GM18519 (cell line): Measurements from ENCODE around the gene PNPLA5.
"Not testable (repeated sequence)": the region's sequence is repeated elsewhere in the genome, so short reads cannot be mapped to it uniquely, and the experiment has no call there.

Source experiments
- ATAC-seq: cut with Tn5 transposase; IDR thresholded peaks from one replicate; pipeline ENCODE4 v1.9.1; 2021; ENCODE audit warnings: mild to moderate bottlenecking, moderate library complexity; ENCODE audit not compliant: unreplicated experiment, low FRiP score

PNPLA5 gene, protein sequence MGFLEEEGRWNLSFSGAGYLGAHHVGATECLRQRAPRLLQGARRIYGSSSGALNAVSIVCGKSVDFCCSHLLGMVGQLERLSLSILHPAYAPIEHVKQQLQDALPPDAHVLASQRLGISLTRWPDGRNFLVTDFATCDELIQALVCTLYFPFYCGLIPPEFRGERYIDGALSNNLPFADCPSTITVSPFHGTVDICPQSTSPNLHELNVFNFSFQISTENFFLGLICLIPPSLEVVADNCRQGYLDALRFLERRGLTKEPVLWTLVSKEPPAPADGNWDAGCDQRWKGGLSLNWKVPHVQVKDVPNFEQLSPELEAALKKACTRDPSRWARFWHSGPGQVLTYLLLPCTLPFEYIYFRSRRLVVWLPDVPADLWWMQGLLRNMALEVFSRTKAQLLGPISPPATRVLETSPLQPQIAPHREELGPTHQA

DNA sequence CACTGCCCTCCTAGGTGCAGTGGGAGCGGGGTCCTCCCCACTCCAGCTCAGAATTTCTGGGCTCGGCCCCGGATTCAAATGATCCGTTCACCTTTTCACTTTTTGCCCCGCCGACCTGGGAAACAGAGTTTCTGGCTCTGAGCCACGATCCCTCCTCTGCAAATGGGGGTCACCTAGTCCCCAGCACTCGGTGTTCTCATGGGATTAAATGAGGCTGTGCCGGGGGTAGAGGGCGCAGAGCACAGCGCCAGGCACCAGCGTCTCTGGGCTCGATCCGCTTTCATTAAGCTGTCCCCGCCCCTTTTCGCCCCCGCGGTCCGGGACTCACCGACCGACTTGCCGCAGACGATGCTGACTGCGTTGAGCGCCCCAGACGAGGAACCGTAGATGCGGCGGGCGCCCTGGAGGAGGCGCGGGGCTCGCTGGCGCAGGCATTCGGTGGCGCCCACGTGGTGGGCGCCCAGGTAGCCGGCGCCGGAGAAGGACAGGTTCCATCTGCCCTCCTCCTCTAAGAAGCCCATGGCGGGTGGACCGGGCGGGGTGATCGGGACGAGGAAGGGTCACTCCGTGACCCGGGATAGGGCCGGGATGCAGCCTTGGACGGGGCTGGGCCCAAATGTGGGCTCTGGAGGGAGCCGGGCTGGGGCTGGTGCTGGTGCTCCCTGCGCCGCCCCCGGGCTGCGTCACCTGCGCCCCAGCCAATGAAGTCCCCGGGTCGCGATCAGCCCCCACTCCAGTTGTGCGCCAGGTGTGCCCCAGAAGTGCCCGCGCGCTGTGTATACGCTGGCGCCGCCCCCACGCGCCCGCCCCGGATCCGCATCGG is at the start of gene PNPLA5:
Gene PNPLA5, minus strand, starts transcription at position 654 of the 823 bp plus-strand sequence. Its CDS starts 133 bp downstream, at position 521.
- no peak for ATAC-seq

DNA sequence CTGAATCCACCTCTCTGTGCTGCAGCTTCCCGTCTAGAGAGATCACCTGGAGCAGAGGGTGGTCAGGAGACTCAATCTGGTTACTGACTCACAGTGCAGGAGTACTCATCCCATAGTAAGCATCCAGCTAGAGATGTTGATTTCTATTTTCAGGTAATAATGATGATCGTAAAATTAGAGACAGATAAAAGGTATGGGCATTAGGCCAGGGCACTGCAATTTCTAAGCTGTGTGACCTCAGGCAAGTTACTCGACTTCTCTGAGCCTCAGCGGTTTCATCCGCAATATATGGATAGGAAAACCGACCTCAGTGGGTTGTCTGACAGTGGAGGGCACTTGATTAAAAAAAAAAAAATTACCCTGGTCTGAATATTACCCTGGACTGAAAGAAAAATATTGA is 49.6 kb upstream of the PNPLA5 start:
- no peak for ATAC-seq

DNA sequence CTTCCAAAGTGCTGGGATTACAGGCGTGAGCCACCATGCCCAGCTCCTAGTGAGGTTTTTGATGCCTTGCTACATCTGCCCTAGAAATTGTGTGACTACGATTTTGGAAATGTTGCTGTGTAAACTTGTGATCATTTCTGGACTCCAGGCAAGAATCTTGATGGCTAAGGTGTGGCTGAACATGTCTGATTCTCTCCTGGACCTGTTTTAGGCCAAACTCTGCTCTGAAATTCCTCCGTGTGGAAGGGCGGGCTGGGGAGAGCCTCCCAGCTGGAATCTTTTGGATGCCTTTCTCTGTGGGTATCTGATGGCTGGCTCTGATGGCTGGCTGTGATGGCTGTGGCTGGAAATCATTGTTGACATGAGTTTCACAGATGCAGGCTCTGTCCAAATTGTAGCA is 40.0 kb upstream of the PNPLA5 start:
- no peak for ATAC-seq

DNA sequence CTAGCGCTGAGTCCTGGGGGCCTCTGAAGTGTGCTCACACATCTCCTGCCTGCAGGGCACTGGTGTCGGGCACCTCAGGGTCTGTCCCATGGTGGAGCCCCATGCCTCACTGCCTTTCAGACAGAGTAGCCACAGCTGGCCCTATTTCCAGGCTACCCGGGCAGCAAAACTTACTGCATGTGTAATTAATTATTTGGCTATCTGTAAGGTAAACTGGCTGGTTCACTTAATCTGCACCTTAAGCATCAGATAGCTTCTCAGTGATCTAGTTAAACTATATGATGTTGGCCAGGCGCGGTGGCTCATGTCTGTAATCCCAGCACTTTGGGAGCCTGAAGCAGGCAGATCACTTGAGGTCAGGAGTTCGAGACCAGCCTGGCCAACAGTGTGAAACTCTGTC is 37.1 kb upstream of the PNPLA5 start:
- ATAC-seq: no peak

DNA sequence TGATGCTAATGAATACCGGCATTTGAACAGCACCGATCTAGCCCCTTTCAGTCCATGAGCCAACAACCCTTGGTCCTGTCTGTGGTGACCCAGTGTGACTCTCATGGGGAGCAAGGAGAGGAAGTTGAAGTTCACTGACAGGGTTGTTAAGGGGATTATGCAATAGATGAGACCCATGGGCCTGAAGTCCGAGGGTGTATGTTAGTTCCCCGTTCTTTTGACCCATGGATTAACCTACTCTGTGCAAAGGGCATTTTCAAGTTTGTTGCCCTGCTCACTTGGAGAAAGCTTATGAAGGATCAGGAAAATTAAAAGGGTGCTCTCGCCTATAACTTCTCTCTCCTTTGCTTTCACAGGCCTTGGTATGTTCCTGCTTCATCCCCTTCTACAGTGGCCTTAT is 36.7 kb upstream of the PNPLA5 start:
- no peak for ATAC-seq

DNA sequence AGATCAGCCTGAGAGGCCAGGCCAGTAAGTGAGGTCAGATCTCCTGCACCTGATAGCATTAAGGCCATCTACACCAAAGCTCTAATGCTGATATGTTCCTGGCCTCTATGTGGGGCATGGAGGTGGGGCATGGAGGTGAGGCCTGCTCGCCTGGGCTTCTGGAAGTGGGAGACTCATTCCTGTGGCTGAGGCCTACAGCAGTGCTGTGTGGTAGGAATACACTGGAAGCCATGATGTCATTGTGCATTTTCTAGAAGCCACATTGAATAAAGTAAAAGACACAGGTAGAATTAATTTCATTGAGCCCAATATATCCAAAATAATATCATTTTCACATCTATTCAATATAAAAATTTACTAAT is 34.5 kb upstream of the PNPLA5 start:
- no peak for ATAC-seq

DNA sequence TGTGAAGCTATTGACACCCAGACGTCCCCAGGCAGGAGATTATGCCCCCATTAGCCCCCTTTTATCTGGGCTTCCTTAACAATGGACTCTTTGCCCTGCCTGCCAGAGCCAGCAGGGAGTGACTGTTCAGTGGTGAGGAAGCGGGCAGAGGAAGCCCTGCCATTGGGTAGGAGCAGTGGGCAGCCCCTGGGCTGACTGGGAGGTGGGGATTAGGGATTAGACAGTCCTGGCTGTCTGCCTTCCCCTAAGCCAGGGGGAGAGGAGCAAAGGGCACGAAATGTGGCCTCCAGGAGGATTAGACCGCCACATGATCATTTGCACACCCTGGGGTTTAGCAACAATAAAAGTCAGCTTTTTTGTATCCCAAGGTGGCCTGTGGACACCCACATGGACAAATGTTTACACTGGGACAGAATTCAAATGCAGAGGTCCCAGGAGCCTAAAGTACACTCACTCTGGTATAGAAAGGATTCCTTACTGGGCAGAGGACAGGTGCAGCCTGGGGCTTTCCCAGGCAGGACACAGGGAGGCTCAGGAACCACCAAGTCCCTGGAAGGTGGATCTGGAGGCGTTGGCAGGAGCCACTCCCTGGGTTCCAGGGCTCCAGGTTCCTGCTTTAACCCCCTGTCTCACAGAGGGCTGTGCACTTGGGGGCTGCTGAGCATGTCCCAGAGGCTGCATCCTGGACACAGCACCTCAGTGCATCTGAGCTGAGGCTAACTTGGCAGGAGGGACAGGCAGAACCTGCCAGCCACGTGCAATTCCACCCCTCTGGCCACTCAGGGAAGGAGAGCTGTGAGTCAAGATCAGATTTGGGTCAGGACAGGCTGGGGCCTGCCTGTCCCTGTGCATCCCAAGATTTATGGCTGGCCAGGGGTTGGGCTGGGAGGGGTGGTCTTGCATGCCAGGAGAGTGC is 33.9 kb upstream of the PNPLA5 start:
- no peak for ATAC-seq

DNA sequence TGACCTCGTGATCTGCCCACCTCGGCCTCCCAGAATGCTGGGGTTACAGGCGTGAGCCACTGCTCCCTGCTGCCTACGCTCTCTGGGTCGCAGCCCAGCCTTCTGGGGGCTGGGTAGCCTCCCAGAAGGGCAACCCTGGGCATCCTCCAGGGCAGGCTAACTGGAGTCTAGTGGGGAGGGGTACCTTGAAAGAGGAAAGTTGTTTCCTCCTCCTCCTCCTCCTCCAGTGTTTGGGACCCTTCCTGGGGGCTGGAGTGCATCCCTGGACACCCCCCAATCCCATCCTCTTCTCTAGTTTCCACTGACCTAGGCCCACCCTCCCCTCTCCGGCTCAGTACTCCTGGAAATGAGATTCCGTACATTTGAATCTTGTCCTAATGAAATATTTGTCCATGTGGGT is 33.1 kb upstream of the PNPLA5 start:
- no peak for ATAC-seq

DNA sequence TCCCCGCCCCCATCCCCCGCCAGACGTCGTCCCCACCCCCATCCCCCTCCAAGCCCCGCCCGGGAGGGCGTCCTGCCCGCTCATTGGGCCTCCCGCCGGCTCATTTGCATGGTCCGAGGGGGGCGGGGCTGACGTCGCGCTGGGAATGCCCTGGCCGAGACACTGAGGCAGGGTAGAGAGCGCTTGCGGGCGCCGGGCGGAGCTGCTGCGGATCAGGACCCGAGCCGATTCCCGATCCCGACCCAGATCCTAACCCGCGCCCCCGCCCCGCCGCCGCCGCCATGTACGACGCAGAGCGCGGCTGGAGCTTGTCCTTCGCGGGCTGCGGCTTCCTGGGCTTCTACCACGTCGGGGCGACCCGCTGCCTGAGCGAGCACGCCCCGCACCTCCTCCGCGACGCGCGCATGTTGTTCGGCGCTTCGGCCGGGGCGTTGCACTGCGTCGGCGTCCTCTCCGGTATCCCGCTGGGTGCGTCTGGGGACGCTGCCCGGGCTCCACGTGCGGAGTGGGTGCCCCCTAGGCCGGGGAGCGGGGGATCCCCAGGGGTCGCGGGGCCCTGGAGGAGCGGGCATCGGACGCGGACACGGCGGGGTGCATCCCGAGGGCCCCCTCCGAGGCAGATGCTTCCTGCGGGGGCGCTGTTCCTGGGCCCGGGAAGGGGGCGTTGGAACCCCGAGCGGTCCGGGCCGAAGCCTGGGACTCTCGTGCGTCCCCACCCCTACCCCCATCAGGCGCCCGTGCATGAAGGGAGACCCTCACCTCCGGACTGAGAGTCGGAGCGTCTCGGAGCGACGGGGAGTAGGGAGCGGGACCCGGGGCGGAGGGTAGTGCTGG is 32.0 kb upstream of the PNPLA5 start, which contains the start of gene PNPLA3:
Gene PNPLA3, plus strand, starts transcription at position 175 of the 834 bp plus-strand sequence. Its CDS starts 107 bp downstream, at position 282.
- no peak for ATAC-seq

DNA sequence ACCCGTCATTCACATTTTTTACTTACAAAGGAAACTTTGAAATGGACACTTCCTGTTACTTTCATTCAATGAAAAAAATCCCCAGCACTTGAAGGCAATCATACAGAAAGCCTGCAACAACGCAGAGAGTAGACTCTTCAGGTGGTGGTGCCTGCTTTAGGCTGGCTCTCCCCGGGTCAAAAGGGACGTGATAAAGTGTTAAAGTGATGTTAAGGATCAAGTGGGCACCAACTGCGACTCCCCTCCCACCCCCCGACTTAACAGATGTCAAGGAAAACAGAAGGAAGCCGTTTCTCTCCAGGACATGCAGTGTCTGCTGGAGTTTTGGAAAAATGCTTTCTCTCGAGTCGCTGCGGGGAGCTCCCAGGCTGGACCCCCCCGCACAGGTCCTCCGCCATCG is 31.4 kb upstream of the PNPLA5 start:
- ATAC-seq: no peak

DNA sequence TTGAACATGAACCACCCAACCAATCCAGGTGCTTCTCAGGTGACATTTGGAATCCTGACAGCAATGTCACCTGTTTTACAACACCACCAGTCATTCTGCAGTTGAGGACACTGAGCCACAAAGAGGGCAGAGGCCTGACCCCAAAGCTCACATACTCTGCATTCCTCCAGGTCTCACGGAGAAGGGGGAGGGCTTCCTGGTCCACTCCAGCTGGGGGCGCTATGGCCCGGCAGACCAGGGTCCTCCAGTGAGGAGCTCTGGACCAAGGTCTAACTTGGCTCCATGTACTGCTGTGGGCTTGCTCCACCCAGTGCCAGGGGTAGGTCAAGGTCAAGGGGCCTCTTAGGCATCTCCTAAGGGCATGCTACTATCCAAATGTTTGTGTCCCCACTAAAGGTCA is 30.3 kb upstream of the PNPLA5 start:
- no peak for ATAC-seq

DNA sequence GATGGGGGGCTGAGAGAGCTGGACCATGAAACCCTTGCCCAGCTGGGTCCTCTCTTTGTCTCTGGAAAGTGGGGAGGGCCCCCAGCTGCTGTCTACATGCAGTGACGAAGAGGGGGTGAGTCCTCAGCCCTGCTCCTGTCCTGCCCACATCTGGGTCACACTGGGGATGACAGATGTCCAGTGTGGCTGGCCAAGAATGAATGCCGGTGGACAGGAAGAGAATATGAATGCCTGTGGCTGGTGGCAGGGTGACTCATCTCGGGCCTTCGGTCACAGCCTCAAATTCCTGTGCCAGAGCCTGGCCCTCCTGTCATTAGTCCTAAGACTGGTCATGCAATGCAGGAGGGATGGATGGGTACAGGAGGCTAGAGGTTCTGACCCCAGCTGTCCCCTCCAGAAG is 29.6 kb upstream of the PNPLA5 start:
- no peak for ATAC-seq

DNA sequence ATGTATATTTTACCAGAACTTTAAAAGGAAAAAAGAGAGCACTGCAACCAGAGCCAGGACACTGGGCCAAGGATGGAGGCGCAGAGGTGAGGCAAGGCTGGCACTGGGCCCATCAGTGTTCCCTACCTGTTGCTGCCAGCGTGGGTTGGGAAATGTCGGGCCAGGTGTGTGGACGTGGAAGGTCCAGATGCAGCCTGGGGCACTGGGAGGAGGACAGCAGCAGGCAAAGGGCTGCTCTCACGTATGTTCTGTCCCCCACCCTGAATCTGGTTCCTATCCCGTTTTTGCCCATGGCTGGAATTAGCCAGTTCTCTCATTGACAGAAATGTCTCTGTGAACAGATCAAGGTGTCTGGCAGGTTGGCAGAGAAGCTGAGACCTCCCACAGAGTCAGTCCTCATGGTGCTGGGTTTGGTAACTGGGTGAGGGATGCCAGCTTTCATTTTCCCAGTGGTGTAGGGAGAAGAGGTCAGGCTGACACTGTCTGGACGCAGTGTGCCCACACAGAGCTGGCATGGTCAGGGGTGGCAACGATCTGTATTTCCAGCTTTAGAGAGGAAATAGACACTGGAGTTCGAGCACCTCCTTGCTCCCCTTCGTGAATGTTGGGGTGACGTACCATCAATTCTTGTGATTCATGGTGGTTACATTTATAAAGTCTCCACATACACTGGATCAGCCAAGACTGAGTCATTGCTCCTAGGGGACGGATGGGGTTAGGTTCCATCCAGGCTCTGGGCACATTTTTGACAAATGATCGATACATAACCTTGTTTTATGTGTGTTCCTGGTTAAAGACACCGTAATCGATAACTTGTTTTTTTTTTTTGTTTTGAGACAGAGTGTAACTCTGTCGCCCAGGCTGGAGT is 27.5 kb upstream of the PNPLA5 start:
- no peak for ATAC-seq

DNA sequence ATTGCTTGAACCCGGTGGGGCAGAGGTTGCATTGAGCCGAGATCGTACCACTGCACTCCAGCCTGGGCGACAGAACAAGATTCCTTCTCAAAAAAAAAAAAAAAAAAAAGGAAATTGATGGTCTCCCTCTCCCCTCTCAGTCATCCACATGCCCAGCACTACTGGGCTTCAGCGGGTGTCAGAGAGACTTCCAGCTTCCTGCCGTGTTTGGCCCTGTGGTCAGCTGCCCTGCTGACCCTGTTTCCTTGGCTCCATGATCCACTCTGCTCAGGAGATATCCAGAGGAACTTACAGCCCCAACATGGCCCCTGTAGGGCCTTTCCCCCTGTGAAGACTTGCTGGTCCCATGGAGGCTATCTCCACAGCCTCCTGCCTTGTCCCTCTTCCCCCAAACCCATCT is 25.7 kb upstream of the PNPLA5 start:
- no peak for ATAC-seq

DNA sequence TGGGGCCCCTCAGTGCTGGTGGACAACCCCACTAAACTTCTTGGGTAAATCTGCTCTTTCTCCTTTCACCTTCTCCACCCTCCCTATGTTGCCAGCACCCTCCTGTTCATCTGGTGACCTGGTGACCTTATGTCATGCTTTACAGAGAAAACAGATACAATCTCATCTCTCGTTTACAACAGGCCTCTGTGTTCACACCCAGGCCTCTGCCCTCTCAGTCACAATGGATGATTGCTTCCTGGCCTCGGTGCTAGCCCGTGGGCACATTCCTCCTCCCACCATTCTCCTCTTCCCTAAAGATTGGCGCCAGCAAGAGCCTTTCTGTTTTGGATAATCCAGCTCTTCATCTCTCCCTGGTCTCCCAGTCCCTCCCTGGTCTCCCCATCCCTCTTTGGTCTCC is 19.5 kb upstream of the PNPLA5 start:
- no peak for ATAC-seq

DNA sequence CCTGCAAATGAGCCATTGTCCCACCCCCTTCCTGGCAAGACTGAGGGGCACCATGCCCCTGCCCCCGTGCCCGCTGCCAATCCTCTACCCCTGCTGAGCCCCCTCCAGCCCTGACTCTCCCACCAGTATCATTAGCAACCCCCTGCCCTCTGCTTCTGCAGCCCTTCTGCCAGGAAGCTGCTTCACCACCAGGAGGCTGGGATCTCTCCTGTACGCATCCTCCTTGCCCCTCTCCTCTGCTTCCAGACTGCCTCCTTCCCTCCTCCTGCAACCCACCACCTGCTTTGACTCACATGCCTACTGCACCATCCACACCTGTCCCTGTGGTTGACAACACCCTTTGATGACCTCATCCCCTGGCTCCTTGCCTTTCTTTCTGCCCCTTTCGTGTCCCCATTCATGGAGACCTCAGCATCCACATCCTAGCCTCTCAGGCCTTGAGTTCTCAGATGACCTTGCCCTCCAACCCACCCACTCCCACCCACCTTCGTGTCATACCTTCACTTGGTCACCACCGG is 18.4 kb upstream of the PNPLA5 start:
- no peak for ATAC-seq

DNA sequence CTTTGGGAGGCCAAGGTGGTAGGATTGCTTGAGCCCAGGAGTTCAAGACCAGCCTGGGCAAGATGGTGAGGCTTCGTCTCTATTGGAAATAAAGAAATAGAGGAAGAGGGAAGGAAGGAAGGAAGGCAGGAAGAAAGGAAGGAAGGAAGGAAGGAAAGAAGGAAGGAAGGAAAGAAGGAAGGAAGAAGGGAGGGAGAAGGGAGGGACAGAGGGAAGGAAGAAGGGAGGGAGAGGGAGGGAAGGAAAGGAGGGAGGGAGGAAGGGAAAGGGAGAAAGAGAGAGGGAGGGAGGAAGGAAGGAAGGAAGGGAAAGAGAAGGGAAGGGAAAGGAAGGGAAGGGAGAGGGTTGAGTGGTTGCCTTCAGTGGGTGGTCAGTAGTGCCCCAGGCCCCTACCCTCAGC is 17.9 kb upstream of the PNPLA5 start:
- no peak for ATAC-seq

DNA sequence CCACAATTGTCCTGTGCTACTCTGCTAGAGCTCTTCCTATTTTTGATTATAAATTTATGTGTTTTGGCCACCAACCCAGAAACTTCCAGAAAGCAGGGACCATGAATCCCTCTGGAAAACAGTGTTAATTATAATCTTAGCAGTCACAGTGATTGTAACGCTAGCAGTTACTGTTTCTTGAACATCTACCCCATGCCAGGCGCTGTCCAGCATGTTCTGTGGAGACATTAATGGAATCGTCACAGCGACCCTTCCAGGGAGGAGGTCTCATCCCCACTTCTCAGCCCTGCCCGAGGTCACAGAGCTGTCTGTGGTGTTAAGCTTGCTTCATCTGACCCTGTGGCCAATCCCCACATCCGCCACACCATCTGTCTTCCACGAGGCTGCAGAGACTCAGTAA is 13.9 kb upstream of the PNPLA5 start:
- no peak for ATAC-seq

DNA sequence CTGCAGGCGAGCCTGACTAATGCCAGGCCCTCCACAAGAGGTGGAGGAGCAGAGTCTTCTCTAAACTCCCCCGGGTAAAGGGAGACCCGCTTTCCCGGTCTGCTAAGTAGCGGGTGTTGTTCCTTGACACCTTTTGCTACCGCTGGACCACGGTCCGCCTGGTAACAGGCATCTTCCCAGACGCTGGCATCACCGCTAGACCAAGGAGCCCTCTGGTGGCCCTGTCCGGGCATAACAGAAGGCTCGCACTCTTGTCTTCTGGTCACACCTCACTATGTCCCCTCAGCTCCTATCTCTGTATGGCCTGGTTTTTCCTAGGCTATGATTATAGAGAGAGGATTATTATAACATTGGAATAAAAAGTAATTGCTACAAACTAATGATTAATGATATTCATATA is 12.6 kb upstream of the PNPLA5 start:
- ATAC-seq: not testable (repeated sequence)
